ENCODE data around the gene CCDC146.
"Not testable (repeated sequence)": the region's sequence is repeated elsewhere in the genome, so short reads cannot be mapped to it uniquely, and the experiment has no call there.

DNA sequence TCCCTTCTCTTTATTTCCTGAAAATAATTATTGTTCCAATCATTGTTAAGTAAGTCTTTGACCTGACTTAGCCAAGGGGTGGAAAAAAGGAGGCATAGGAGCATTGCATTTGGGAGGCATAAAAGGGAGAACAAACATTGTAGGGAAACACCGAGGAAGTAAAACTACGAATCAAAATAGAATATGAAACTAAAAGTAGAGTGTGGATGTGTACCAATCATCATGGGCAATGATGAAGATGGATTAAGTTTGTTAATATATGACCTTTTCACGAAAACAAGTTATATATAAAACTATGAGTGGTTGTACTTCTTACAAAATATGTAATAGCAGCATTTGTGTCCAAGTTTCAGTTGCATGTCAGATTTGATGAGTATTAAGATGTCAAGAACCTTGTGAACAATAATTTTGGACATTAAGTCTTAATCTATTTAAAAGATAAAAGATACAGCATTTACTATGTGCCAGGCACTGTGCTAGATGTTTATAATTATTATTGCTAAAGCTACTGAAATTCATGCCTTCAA, 52.9 kb downstream of the CCDC146 start:
- TF ChIP-seq, protein P1, sequence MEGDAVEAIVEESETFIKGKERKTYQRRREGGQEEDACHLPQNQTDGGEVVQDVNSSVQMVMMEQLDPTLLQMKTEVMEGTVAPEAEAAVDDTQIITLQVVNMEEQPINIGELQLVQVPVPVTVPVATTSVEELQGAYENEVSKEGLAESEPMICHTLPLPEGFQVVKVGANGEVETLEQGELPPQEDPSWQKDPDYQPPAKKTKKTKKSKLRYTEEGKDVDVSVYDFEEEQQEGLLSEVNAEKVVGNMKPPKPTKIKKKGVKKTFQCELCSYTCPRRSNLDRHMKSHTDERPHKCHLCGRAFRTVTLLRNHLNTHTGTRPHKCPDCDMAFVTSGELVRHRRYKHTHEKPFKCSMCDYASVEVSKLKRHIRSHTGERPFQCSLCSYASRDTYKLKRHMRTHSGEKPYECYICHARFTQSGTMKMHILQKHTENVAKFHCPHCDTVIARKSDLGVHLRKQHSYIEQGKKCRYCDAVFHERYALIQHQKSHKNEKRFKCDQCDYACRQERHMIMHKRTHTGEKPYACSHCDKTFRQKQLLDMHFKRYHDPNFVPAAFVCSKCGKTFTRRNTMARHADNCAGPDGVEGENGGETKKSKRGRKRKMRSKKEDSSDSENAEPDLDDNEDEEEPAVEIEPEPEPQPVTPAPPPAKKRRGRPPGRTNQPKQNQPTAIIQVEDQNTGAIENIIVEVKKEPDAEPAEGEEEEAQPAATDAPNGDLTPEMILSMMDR (conservative IDR thresholded peaks at IDR 0.05 in 1 of 2, IDR thresholded peaks at IDR 0.05 in 1 of 2; ENCODE audit: extremely low read depth in 1 of 2, insufficient read depth in 1 of 2, low read depth in 1 of 2, low read length in 2 of 2): not testable (repeated sequence)
- not testable (repeated sequence) for TF ChIP-seq EZH2 (IDR thresholded peaks at IDR 0.05; ENCODE audit: borderline replicate concordance, low read length)
